ENCODE measurements around the gene RTKN2.

GRCh38 chr10:62217683-62218082, 51.0 kb downstream of the RTKN2 start:
- TF ChIP-seq CTCF (conservative IDR thresholded peaks at IDR 0.05; ENCODE audit: low read depth, low read length) (no peak), POLR2A (IDR thresholded peaks at IDR 0.05; ENCODE audit: low read depth, low read length) (no peak), RFX5 (IDR thresholded peaks at IDR 0.05; ENCODE audit: low read depth, low read length) (no peak)

All from IMR-90 (cell line).